OCI-LY7 (cell line): Measurements from ENCODE around the gene DENND2A. TPM values are rescaled to one million over a fixed set of nuclear protein-coding genes. Genes with fewer than 3 reads are reported as not detected.

Experiments
- BruUV-seq: library from RNA; stranded (reverse); fragments of 400-500 nt; replicated peaks from 2 replicates; lab custom pipeline; 2021; lab: Mats Ljungman, UMichigan
- CTCF ChIA-PET: fragments of 300-600 bp; sonication (Branson Sonifier 250); formaldehyde crosslinking; loops from one replicate; lab custom pipeline; 2022; ENCODE audit warnings: antibody characterized with exemption; ENCODE audit not compliant: unreplicated experiment; lab: Charles Lee
- POLR2A ChIA-PET: fragments of 300-600 bp; sonication (Branson Sonifier 250); formaldehyde crosslinking; loops from one replicate; lab custom pipeline; 2022; ENCODE audit warnings: antibody characterized with exemption; lab: Charles Lee
- DNase-seq: peaks from one replicate; pipeline ENCODE4 v3.0.0-alpha.2; 2015; ENCODE audit warnings: low spot score
- H2AFZ ChIP-seq: fragments of 200-600 bp; sonication (generic), shearing (Covaris generic); 2 replicates; pipeline ENCODE4 v1.6.1; 2014; ENCODE audit warnings: mild to moderate bottlenecking, antibody characterized with exemption, low read length, moderate library complexity
- H3K27ac ChIP-seq: fragments of 200-600 bp; sonication (generic); 2 replicates; pipeline ENCODE4 v1.5.1; 2014; ENCODE audit warnings: mixed run types, low read depth, mild to moderate bottlenecking, moderate library complexity, low read length, inconsistent platforms; ENCODE audit not compliant: poor library complexity, severe bottlenecking
- H3K36me3 ChIP-seq: fragments of 200-600 bp; sonication (generic); 2 replicates; pipeline ENCODE4 v1.6.1; 2014; ENCODE audit warnings: mild to moderate bottlenecking, antibody characterized with exemption, low read length, moderate library complexity, mixed read lengths; ENCODE audit not compliant: insufficient read depth
- H3K4me1 ChIP-seq: fragments of 200-600 bp; sonication (generic); 2 replicates; pipeline ENCODE4 v1.5.1; 2014; ENCODE audit warnings: mild to moderate bottlenecking, low read length; ENCODE audit not compliant: insufficient read depth, poor library complexity, severe bottlenecking
- H3K4me2 ChIP-seq: fragments of 200-600 bp; sonication (generic); 2 replicates; pipeline ENCODE4 v1.6.1; 2014; ENCODE audit warnings: mild to moderate bottlenecking, low read length
- H3K4me3 ChIP-seq: fragments of 200-600 bp; sonication (generic); 2 replicates; pipeline ENCODE4 v1.5.1; 2014; ENCODE audit warnings: mild to moderate bottlenecking, low read depth, low read length; ENCODE audit not compliant: poor library complexity, severe bottlenecking
- H3K79me2 ChIP-seq: fragments of 200-600 bp; sonication (generic); 2 replicates; pipeline ENCODE4 v1.6.1; 2016; ENCODE audit warnings: low read depth, mild to moderate bottlenecking, low read length, moderate library complexity, mixed read lengths; ENCODE audit not compliant: insufficient read depth
- H3K9me2 ChIP-seq: fragments of 200-600 bp; sonication (generic); 2 replicates; pipeline ENCODE4 v1.6.1; 2016; ENCODE audit warnings: mild to moderate bottlenecking, low read length, mixed read lengths; ENCODE audit not compliant: insufficient read depth
- H3K9me3 ChIP-seq: fragments of 200-600 bp; sonication (generic); 2 replicates; pipeline ENCODE4 v1.6.1; 2014; ENCODE audit warnings: mild to moderate bottlenecking, mixed run types, low read length, mixed read lengths
- H4K20me1 ChIP-seq: fragments of 200-600 bp; sonication (generic); 2 replicates; pipeline ENCODE4 v1.6.1; 2014; ENCODE audit warnings: mild to moderate bottlenecking, antibody characterized with exemption, low read length, moderate library complexity, mixed read lengths; ENCODE audit not compliant: insufficient read depth
- CTCF ChIP-seq: fragments of 200-600 bp; sonication (generic); conservative IDR thresholded peaks from 2 replicates; pipeline ENCODE4 v1.5.1; 2014; ENCODE audit warnings: mild to moderate bottlenecking, antibody characterized with exemption, low read length, moderate library complexity, mixed read lengths
- EZH2phosphoT487 ChIP-seq: fragments of 200-600 bp; sonication (generic); IDR thresholded peaks from 2 replicates; pipeline ENCODE4 v1.6.1; 2018; ENCODE audit warnings: low read depth, borderline replicate concordance, mild to moderate bottlenecking, mixed run types, antibody characterized with exemption, low read length, moderate library complexity, mixed read lengths
- intact Hi-C: fragments of 100-400 bp; cut with micrococcal nuclease; formaldehyde crosslinking; loops from one replicate; pipeline ENCODE4 v1.10.0; 2022; ENCODE audit not compliant: unreplicated experiment
- total RNA-seq, 2 experiments: library from RNA; depleted of rRNA in 1 of 2; stranded (reverse); fragments of >200 nt in 1 of 2; shearing (Covaris generic) in 1 of 2; gene quantifications; 2 replicates each; pipeline ENCODE4 v1.2.3, GENCODE V29; 2014 to 2022

Gene DENND2A
- total RNA-seq, 2 experiments from 2014 or later, result 0.13 to 0.35 TPM

GRCh38 chr7:140673774-140674155 is 33.2 kb upstream of the DENND2A start:
- Histone ChIP-seq H3K9me2 (no peaks in the 10 kb centered on the region), H3K4me3 (peak overlapping the region; percentile 81), H3K79me2 (peaks cover 39% of the 10 kb centered on the region), H3K36me3 (peaks cover 22% of the 10 kb centered on the region), H2AFZ (peak overlapping the region; percentile 47; the same call in 1 of the 2 replicates), H3K9me3 (no peaks in the 10 kb centered on the region), H4K20me1 (no peaks in the 10 kb centered on the region), H3K4me1 (peaks cover 63% of the 10 kb centered on the region), H3K27ac (peak overlapping the region; percentile 98), H3K4me2 (peak overlapping the region; percentile 100)
- ChIA-PET CTCF (no interaction called here), POLR2A (interaction anchor here (0.5 to 4.5 kb wide), 6 partner anchors 10 to 1418 kb away, joined by 3 to 26 read pairs (median 6); partner anchors contain the start of gene NDUFB2)
- TF ChIP-seq CTCF, result no peak
- DNase-seq, result peak; percentile 36
- intact Hi-C loops, result loop anchor here (1.0 to 10.0 kb wide), 7 partner anchors 23 to 1319 kb away; partner anchors contain the start of genes BRAF, LUC7L2, MRPS33 and NDUFB2
- TSS peak; percentile 54 for BruUV-seq

DNA sequence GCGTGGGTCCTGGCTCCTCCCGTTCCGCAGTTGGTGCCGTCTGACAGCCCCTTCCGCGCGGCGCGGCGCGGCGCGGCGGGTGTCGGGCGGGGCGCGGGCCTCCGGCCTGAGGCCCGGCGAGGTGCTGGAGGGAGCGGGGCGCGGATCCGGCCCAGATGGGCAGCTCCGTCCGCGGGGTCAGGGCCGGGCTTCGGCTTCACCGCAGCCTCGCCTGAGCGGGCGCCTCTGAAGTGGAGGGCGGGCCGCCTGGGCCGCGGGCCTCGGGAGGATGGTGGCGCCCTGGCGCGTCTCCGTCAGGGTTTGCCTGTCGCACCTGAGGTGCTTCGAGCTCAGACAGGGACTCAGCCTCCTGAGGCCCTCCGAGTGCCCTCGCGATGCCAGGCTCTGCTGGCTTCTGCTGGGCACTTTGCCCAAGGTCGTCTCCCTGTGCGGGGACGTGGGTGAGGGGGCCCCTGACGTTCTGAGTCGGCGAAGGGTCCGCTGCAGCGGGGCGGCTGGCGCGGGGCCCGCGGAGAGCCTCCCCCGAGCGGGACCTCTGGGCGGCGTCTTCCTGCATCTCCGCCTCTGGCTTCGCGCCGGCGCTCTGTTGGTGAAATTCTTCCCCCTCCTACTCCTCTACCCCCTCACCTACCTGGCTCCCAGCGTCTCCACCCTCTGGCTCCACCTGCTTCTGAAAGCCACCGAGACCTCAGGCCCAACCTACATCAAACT is 32.6 kb upstream of the DENND2A start:
- ChIA-PET CTCF (no interaction called here), POLR2A (interaction anchor here (0.5 to 3.6 kb wide), 5 partner anchors 10 to 1037 kb away, joined by 3 to 10 read pairs (median 4); partner anchors contain the start of gene NDUFB2)
- Histone ChIP-seq H3K36me3 (peaks cover 17% of the 10 kb centered on the region), H3K9me3 (no peaks in the 10 kb centered on the region), H3K4me3 (peak overlapping the region; percentile 81), H3K79me2 (peaks cover 37% of the 10 kb centered on the region), H2AFZ (peak overlapping the region; percentile 47; the same call in 1 of the 2 replicates), H4K20me1 (no peaks in the 10 kb centered on the region), H3K4me2 (peak overlapping the region; percentile 100), H3K9me2 (no peaks in the 10 kb centered on the region), H3K27ac (peak overlapping the region; percentile 98), H3K4me1 (peaks cover 63% of the 10 kb centered on the region)
- DNase-seq, result peak; percentile 69
- TF ChIP-seq EZH2phosphoT487 (no peak), CTCF (peak; percentile 29; the same call in 1 of the 2 replicates)
- no TSS peak for BruUV-seq
- intact Hi-C loops, result loop anchor here (5.0 to 10.0 kb wide), 3 partner anchors 281 to 1318 kb away; partner anchors contain the start of gene LUC7L2
